ENCODE measurements around the gene ZCCHC7.

- TF ChIP-seq E2F6 (IDR thresholded peaks at IDR 0.05) (no peak), MAX (IDR thresholded peaks at IDR 0.05) (no peak), CTCF (IDR thresholded peaks at IDR 0.05; ENCODE audit: control extremely low read depth in 1 of 3, insufficient read depth in 1 of 3, low read depth in 1 of 3, low read length in 3 of 3) (no peak), JUND (IDR thresholded peaks at IDR 0.05; ENCODE audit: low read length) (no peak), RXRA (IDR thresholded peaks at IDR 0.05; ENCODE audit: insufficient read depth, low read depth, low read length) (no peak)
Measured at GRCh38 chr9:37380570-37380969, 260.2 kb downstream of the ZCCHC7 start.
